ENCODE measurements around the gene SP3. TPM values are rescaled to one million over a fixed set of nuclear protein-coding genes. Genes with fewer than 3 reads are reported as not detected.

Gene SP3
- total RNA-seq, 1 donor from 2014 or later: 210 TPM

GRCh38 chr2:173860082-173860481, 105.1 kb downstream of the SP3 start:
- TF ChIP-seq CTCF (IDR thresholded peaks at IDR 0.05) (no peak), EZH2phosphoT487 (IDR thresholded peaks at IDR 0.05) (no peak), EZH2 (IDR thresholded peaks at IDR 0.05) (no peak)
- Mint-ChIP-seq H3K9me3 (peaks cover 4% of the 10 kb centered on the region), H3K4me3 (no peak overlapping the region), H3K36me3 (no peaks in the 10 kb centered on the region), H3K27me3 (ENCODE audit: insufficient read depth, low read depth) (peaks cover 9% of the 10 kb centered on the region), H3K27ac (no peak overlapping the region), H3K4me1 (peaks cover 10% of the 10 kb centered on the region)
- no peaks in the 10 kb centered on the region for H4K20me1 ChIP-seq (ENCODE audit: low read depth)
- no peak for DNase-seq (ENCODE audit: low spot score)
- H3K4me1 ChIP-seq: no peaks in the 10 kb centered on the region
- H3K27ac ChIP-seq: no peak overlapping the region
- no peak overlapping the region for H3K9ac ChIP-seq
- H3K79me2 ChIP-seq (ENCODE audit: low read depth): no peaks in the 10 kb centered on the region
- H3F3A ChIP-seq (ENCODE audit: low read depth): no peaks in the 10 kb centered on the region
- no peaks in the 10 kb centered on the region for H3K9me3 ChIP-seq (ENCODE audit: low read depth)
- no peaks in the 10 kb centered on the region for H3K36me3 ChIP-seq
- no peak overlapping the region for H2AFZ ChIP-seq (replicated peaks)
- H3K4me3 ChIP-seq: no peak overlapping the region
- no peak overlapping the region for H3K4me2 ChIP-seq
- H3K27me3 ChIP-seq: no peaks in the 10 kb centered on the region

GRCh38 chr2:173858291-173858731, 106.9 kb downstream of the SP3 start:
- H2AFZ ChIP-seq (replicated peaks): no peak overlapping the region
- Mint-ChIP-seq H3K27ac (no peak overlapping the region), H3K4me3 (no peak overlapping the region)

More at GRCh38 chr2:173858291-173858731, 106.9 kb downstream of the SP3 start:
- Mint-ChIP-seq H3K36me3 (no peaks in the 10 kb centered on the region), H3K4me1 (peaks cover 10% of the 10 kb centered on the region), H3K9me3 (peaks cover 4% of the 10 kb centered on the region), H3K27me3 (ENCODE audit: insufficient read depth, low read depth) (peaks cover 9% of the 10 kb centered on the region)
- no peak overlapping the region for H3K4me3 ChIP-seq
- no peaks in the 10 kb centered on the region for H3K79me2 ChIP-seq (ENCODE audit: low read depth)
- no peaks in the 10 kb centered on the region for H3F3A ChIP-seq (ENCODE audit: low read depth)
- H3K9me3 ChIP-seq (ENCODE audit: low read depth): no peaks in the 10 kb centered on the region
- H3K27ac ChIP-seq: no peak overlapping the region
- H3K9ac ChIP-seq: no peak overlapping the region
- TF ChIP-seq EZH2phosphoT487 (IDR thresholded peaks at IDR 0.05) (no peak), EZH2 (IDR thresholded peaks at IDR 0.05) (no peak), CTCF (IDR thresholded peaks at IDR 0.05) (no peak)
- no peaks in the 10 kb centered on the region for H3K4me1 ChIP-seq
- DNase-seq (ENCODE audit: low spot score): no peak
- H4K20me1 ChIP-seq (ENCODE audit: low read depth): no peaks in the 10 kb centered on the region
- H3K4me2 ChIP-seq: no peak overlapping the region
- no peaks in the 10 kb centered on the region for H3K36me3 ChIP-seq
- no peaks in the 10 kb centered on the region for H3K27me3 ChIP-seq
